Body of pancreas (tissue), 4 donors: ENCODE measurements around the gene PCGF3. TPM values are rescaled to one million over a fixed set of nuclear protein-coding genes. Genes with fewer than 3 reads are reported as not detected.

Experiments used
- ATAC-seq: fragments of 150-250 bp; one replicate; pipeline ENCODE4 v1.9.1; 2016
- DNase-seq, 4 donors: peaks; one replicate each; pipeline ENCODE4 v3.0.0-alpha.2; 2019
- H3K27ac ChIP-seq, 4 donors: fragments of 200-600 bp; sonication (generic); 1 replicate in 3 of 4; 2 replicates in 1 of 4; pipeline versions ENCODE4 v1.5.1 to v1.6.1; 2016 to 2019; ENCODE audit warnings: mild to moderate bottlenecking in 1 of 4, mixed read lengths in 1 of 4, moderate library complexity in 1 of 4
- H3K27me3 ChIP-seq, 2 donors: fragments of 200-600 bp; sonication (generic); one replicate each; pipeline ENCODE4 v1.6.0; 2016; ENCODE audit warnings: mild to moderate bottlenecking in 1 of 2
- H3K36me3 ChIP-seq, 2 donors: fragments of 200-600 bp; sonication (generic); replicated peaks in 1 of 2; 2 replicates each; pipeline ENCODE4 v1.5.1; 2016; ENCODE audit warnings: low read depth in 2 of 2; ENCODE audit not compliant: insufficient read depth in 1 of 2
- H3K4me1 ChIP-seq: fragments of 200-600 bp; sonication (generic); one replicate; pipeline ENCODE4 v1.6.0; 2016
- H3K4me3 ChIP-seq, 2 donors: fragments of 200-600 bp; sonication (generic); 1 replicate in 1 of 2; 2 replicates in 1 of 2; pipeline ENCODE4 v1.5.1; 2016 to 2019
- H3K9me3 ChIP-seq, 3 donors: fragments of 200-600 bp; sonication (generic); 1 replicate in 2 of 3; 2 replicates in 1 of 3; pipeline ENCODE4 v1.5.1; 2016
- POLR2A ChIP-seq, 3 donors: fragments of 450-650 bp; IDR thresholded peaks; one replicate each; pipeline ENCODE4 v1.6.1; 2016; ENCODE audit warnings: antibody characterized with exemption in 3 of 3, mild to moderate bottlenecking in 2 of 3
- WGBS, 2 donors: methylation state at CpG; one replicate each; pipeline ENCODE4 v1.1.5; 2017; 5-methylcytosine and 5-hydroxymethylcytosine counted together
- intact Hi-C: fragments of 100-400 bp; cut with DNase I; formaldehyde crosslinking; loops from one replicate; pipeline ENCODE4 v1.15.1; 2023
- total RNA-seq, 2 donors: library from RNA; depleted of rRNA; stranded (reverse); fragments of >200 nt; gene quantifications; one replicate each; pipeline ENCODE4 v1.1.0, GENCODE V29; 2016
- TF ChIP-seq, protein P1 (sequence below), 7 experiments: fragments of 450-650 bp in 4 of 7; fragments of 200-600 bp in 3 of 7; sonication (generic) in 3 of 7; IDR thresholded peaks; one replicate each; pipeline ENCODE4 v1.5.1; 2016 to 2019; ENCODE audit warnings: antibody characterized with exemption in 7 of 7

The PCGF3 gene
- total RNA-seq, 2 donors from 2014 or later, result 16.8 to 31.1 TPM

DNA sequence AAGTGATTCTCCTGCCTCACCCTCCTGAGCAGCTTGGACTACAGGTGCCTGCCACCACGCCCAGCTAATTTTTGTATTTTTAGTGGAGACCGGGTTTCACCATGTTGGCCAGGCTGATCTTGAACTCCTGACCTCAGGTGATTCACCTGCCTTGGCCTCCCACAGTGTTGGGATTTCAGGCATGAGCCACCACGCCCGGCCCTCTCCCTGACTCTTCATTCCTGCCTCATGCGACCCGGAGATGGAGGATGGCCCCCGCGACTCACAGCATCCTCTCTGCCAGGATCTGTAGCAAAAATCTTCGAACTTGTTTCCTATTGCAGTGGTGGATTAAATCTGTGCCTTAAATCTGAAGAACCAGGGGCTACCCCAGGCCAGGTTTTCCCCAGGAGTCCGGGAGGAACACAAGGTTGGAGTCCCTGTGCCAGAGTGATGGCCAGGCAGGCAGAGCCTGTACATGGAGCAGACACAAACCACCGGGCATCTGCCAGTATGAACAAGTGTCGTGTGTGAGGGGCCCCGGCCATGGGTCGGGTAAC is 108.7 kb downstream of the PCGF3 start:
- no peak for DNase-seq
- Histone ChIP-seq H3K9me3 (no peaks in the 10 kb centered on the region), H3K4me1 (peaks cover 9% of the 10 kb centered on the region), H3K27me3 (peaks cover 0 to 4% of the 10 kb centered on the region in 2 donors), H3K36me3 (no peaks in the 10 kb centered on the region), H3K4me3 (no peak overlapping the region), H3K27ac (no peak overlapping the region)
- ATAC-seq, result no peak
- TF ChIP-seq, protein P1, sequence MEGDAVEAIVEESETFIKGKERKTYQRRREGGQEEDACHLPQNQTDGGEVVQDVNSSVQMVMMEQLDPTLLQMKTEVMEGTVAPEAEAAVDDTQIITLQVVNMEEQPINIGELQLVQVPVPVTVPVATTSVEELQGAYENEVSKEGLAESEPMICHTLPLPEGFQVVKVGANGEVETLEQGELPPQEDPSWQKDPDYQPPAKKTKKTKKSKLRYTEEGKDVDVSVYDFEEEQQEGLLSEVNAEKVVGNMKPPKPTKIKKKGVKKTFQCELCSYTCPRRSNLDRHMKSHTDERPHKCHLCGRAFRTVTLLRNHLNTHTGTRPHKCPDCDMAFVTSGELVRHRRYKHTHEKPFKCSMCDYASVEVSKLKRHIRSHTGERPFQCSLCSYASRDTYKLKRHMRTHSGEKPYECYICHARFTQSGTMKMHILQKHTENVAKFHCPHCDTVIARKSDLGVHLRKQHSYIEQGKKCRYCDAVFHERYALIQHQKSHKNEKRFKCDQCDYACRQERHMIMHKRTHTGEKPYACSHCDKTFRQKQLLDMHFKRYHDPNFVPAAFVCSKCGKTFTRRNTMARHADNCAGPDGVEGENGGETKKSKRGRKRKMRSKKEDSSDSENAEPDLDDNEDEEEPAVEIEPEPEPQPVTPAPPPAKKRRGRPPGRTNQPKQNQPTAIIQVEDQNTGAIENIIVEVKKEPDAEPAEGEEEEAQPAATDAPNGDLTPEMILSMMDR (IDR thresholded peaks at IDR 0.05), result no peak
- TF ChIP-seq POLR2A (IDR thresholded peaks at IDR 0.05), result no peak
- 69 to 87% methylated on average over 13 to 14 of the region's 14 CpGs for WGBS, 2 donors
- intact Hi-C loops, result no loop called here

DNA sequence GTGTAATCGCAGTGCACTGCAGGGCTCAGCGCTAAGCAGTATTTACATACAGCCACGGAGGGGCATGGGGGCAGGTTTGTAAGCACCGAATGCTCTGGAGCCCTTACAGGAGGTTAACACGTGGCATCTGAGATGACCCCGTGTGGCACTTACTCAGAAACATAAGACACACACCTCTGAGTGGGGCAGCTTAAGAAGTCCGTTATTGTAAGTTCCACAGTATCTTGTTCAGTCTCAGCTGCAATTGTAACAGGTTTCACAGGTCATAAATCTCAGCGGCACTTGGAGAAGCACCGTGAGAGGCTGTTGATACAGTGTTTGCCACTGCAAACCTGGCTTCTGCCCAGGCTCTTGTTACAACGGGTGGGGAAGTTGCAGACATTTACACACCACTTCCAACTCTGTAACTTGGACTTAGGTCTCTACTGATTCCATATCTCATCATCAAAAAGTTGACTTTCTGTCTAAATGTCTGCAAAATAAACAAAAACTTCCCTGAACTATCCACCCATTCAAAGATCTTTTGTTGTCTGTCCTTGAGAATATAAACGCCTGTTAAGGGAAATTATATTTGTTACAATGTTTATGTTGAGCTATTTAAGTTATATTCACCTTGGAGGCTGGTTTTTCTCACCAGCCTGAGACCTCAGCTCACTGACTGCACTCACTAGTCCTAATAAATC is 110.0 kb downstream of the PCGF3 start:
- Histone ChIP-seq H3K4me1 (peaks cover 9% of the 10 kb centered on the region), H3K36me3 (no peaks in the 10 kb centered on the region), H3K27me3 (peaks cover 0 to 4% of the 10 kb centered on the region in 2 donors), H3K27ac (no peak overlapping the region), H3K4me3 (no peak overlapping the region), H3K9me3 (no peaks in the 10 kb centered on the region)
- intact Hi-C loops, result no loop called here
- TF ChIP-seq POLR2A (IDR thresholded peaks at IDR 0.05), result no peak
- TF ChIP-seq, protein P1 (IDR thresholded peaks at IDR 0.05), result no peak
- peak in 1 of 4 donors; percentile 11 for DNase-seq
- 5 to 8% methylated on average over 11 of the region's 11 CpGs for WGBS, 2 donors
- ATAC-seq, result no peak

- Histone ChIP-seq H3K36me3 (no peaks in the 10 kb centered on the region), H3K4me3 (no peak overlapping the region), H3K27me3 (peaks cover 0 to 4% of the 10 kb centered on the region in 2 donors), H3K27ac (no peak overlapping the region), H3K4me1 (peaks cover 9% of the 10 kb centered on the region), H3K9me3 (no peaks in the 10 kb centered on the region)
- ATAC-seq (no peak), DNase-seq (no peak)
- no peak for TF ChIP-seq POLR2A (IDR thresholded peaks at IDR 0.05)
- intact Hi-C loops, result no loop called here
- 83 to 91% methylated on average over 14 to 39 of the region's 42 CpGs for WGBS, 2 donors
Observed at GRCh38 chr4:818106-818921, 112.7 kb downstream of the PCGF3 start.

DNA sequence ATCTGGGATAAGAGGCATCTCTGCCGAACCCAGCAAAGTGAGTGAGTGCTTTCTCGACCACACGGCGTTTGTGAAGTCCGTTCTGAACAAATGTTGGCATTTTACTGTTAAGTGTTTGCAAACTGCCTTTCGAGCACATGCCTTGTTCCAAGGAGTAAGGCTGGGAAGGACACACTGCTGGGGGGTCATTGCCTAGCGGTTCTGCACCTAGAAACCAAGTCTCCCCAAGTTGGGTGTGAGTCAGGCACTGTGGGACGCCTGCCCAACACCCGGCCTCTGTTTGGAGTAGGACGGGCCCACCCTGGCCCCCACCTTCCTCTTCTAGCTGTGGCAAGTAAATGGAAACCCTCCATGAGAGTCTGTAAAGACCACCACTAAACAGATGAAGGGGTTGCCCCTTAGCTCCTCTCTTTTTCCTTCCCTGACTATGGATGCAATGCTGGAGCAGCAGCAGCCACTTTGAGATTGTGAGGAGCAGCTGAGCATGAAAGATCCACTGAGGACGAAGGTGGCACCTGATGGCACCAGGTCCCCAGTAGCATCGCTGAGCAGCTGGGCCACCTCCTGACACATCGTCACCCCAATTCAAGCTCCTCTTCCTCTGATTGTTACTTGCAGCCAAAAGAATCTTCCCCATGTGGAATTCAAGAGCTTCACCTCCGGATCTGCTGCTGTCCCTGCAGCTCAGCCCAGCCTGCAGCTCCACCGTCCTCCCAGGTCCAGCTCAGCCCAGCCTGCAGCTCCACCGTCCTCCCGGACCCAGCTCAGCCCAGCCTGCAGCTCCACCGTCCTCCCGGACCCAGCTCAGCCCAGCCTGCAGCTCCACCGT is 114.0 kb downstream of the PCGF3 start:
- H3K4me3 ChIP-seq, result no peak overlapping the region
- no peak for ATAC-seq
- no peaks in the 10 kb centered on the region for H3K9me3 ChIP-seq
- 73 to 87% methylated on average over 15 to 20 of the region's 20 CpGs for WGBS, 2 donors
- intact Hi-C loops, result no loop called here
- peaks cover 0 to 5% of the 10 kb centered on the region in 2 donors for H3K27me3 ChIP-seq
- no peak for TF ChIP-seq POLR2A (IDR thresholded peaks at IDR 0.05)
- TF ChIP-seq, protein P1 (IDR thresholded peaks at IDR 0.05), result no peak
- H3K4me1 ChIP-seq, result peaks cover 9% of the 10 kb centered on the region
- DNase-seq, result no peak
- H3K36me3 ChIP-seq, result no peaks in the 10 kb centered on the region
- no peak overlapping the region for H3K27ac ChIP-seq

Other genes with a start within 250 kb of the PCGF3 start
- gene ZNF721, start 206.7 kb upstream of the PCGF3 start, total RNA-seq, result 10 to 100 TPM; 23.1 to 42.5 TPM
- 10 to 100 TPM; 53.4 to 66.4 TPM for gene PIGG, start 206.6 kb upstream of the PCGF3 start, total RNA-seq
- gene TMEM271, start 129.5 kb upstream of the PCGF3 start, total RNA-seq, result not detected
- gene PDE6B, start 80.3 kb upstream of the PCGF3 start, total RNA-seq, result under 1 TPM in 1 of 2 donors, not detected in 1; 0.26 TPM
- 10 to 100 TPM; 20.2 to 37.9 TPM for gene ATP5ME, start 31.6 kb upstream of the PCGF3 start, total RNA-seq
- gene MYL5, start 31.3 kb upstream of the PCGF3 start, total RNA-seq, result 1 to 10 TPM; 3.0 to 6.0 TPM
- 1 to 10 TPM; 8.0 to 8.2 TPM for gene SLC49A3, start 16.7 kb upstream of the PCGF3 start, total RNA-seq
- 1 to 10 TPM in 1 of 2 donors, under 1 TPM in 1; 0.52 to 2.0 TPM for gene CPLX1, start 120.3 kb downstream of the PCGF3 start, total RNA-seq
- 100 to 1,000 TPM; 126 to 127 TPM for gene GAK, start 226.5 kb downstream of the PCGF3 start, total RNA-seq
- gene TMEM175, start 226.6 kb downstream of the PCGF3 start, total RNA-seq, result 10 to 100 TPM; 40.2 to 65.3 TPM